ENCODE results near the gene IGSF5.

Gene IGSF5

GRCh38 chr21:39837861-39838359 lies 92.9 kb downstream of the IGSF5 start:
- DNase-seq, result no peak

GRCh38 chr21:39840373-39841097 lies 95.6 kb downstream of the IGSF5 start:
- DNase-seq, result no peak

- no peak for DNase-seq
These were observed 97.9 kb downstream of the IGSF5 start for GRCh38 chr21:39842741-39843459.

- no peak for DNase-seq
These were observed 98.5 kb downstream of the IGSF5 start for GRCh38 chr21:39843483-39843882.

- DNase-seq, result no peak
These were observed 98.9 kb downstream of the IGSF5 start for GRCh38 chr21:39843916-39844315.

GRCh38 chr21:39845571-39846130 lies 100.7 kb downstream of the IGSF5 start:
- DNase-seq, result no peak

GRCh38 chr21:39847877-39848276 lies 102.9 kb downstream of the IGSF5 start:
- DNase-seq, result no peak

GRCh38 chr21:39849014-39849655 lies 104.2 kb downstream of the IGSF5 start:
- DNase-seq, result no peak

- DNase-seq, result no peak
These were observed 105.3 kb downstream of the IGSF5 start for GRCh38 chr21:39850333-39850732.

- no peak for DNase-seq
These were observed 106.1 kb downstream of the IGSF5 start for GRCh38 chr21:39851002-39851618.

Measured in left hindlimb (tissue), 1 donor.